Posterior cingulate gyrus (tissue), 11 donors: ENCODE results near the gene MDM4.
A peak's percentile ranks its signal among the peaks of the same experiment; 100 is the strongest.
"Not testable (repeated sequence)": the region's sequence is repeated elsewhere in the genome, so short reads cannot be mapped to it uniquely, and the experiment has no call there.

Experiments used
- DNase-seq, 10 donors: peaks; one replicate each; pipeline versions ENCODE4 v3.0.0 to v3.0.0-alpha.2; 2020 to 2021; ENCODE audit warnings: mixed read lengths in 3 of 10
- intact Hi-C: fragments of 100-400 bp; cut with DNase I; formaldehyde crosslinking; loops from one replicate; pipeline ENCODE4 v1.15.1; 2023

Gene MDM4

DNA sequence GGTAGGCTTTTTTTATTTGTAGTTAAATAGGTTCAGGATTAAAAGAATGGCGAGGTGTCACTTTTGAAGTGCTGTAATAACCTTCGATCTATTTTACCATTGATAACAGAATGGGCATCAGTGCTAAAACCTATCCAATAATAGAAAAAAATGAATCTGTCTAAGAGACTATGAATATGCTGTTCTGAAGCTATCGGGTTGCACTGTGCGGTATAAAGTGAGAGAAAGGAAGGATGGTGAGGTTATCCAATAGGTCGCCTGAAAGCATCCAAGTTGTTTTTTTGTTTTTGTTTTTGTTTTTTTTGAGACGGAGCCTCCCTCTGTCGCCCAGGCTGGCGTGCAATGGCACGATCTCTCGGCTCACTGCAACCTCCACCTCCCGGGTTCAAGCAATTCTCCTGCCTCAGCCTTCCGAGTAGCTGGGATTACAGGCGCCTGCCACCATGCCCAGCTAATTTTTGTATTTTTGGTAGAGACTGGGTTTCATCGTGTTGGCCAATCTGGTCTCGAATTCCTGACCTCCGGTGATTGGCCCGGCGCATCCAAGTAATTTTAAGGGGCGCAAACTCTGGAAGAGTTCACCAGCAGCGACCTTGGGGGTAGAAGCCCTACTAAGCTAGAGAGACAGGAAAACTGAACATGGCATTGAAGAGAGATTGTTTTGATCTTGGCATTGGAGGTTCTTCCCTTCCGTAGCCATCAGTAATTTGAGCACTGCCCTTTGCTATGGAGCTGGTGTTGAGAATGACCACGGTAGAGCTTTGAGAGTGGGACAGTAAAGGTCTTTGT lies 8.7 kb upstream of the MDM4 start:
- DNase-seq, result peak in 4 of 10 donors; percentile 21 to 87 (median 50)
- intact Hi-C loops, result loop anchor here (2.0 kb wide), 1 partner anchor 299 kb away; no protein-coding TSS in a partner anchor

- intact Hi-C loops, result no loop called here
- no peak for DNase-seq
Observed at GRCh38 chr1:204509186-204509635, 7.0 kb upstream of the MDM4 start.

DNA sequence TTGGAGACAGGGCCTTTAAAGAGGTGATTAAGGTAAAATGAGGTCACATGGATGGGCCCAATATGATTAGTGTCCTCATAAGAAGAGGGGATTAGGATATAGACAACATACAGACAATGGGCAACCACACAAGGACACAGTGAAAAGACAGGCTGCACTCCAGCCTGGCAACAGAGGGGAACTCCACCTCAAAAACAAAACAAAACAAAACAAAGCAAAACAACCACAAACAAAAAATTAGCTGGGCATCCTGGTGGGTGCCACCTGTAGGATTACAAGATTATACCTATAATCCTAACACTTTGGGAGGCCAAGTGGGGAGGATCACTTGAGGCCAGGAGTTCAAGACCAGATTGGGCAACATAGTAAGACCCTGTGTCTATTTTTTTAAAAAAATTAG lies 4.8 kb upstream of the MDM4 start:
- intact Hi-C loops, result no loop called here
- no peak for DNase-seq

GRCh38 chr1:204513117-204513716 lies 3.0 kb upstream of the MDM4 start:
- intact Hi-C loops, result no loop called here
- no peak for DNase-seq

GRCh38 chr1:204514828-204515227 lies 1.4 kb upstream of the MDM4 start:
- no peak for DNase-seq
- intact Hi-C loops, result no loop called here

DNA sequence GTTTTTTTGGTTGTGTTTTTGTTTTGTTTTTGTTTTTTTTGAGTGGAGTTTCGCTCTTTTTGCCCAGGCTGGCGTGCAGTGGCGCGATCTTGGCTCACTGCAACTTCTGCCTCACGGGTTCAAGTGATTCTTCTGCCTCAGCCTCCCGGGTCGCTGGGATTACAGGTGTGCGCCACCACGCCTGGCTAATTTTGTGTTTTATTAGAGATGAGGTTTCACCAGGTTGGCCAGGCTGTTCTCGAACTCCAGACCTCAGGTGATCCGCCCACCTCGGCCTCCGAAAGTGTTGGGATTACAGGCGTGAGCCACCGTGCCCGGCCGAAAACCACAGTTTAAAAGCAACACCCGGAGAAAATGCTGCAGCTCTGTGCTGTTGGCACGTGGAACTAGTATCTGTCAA lies 1.2 kb downstream of the MDM4 start:
- intact Hi-C loops, result not testable (repeated sequence)

DNA sequence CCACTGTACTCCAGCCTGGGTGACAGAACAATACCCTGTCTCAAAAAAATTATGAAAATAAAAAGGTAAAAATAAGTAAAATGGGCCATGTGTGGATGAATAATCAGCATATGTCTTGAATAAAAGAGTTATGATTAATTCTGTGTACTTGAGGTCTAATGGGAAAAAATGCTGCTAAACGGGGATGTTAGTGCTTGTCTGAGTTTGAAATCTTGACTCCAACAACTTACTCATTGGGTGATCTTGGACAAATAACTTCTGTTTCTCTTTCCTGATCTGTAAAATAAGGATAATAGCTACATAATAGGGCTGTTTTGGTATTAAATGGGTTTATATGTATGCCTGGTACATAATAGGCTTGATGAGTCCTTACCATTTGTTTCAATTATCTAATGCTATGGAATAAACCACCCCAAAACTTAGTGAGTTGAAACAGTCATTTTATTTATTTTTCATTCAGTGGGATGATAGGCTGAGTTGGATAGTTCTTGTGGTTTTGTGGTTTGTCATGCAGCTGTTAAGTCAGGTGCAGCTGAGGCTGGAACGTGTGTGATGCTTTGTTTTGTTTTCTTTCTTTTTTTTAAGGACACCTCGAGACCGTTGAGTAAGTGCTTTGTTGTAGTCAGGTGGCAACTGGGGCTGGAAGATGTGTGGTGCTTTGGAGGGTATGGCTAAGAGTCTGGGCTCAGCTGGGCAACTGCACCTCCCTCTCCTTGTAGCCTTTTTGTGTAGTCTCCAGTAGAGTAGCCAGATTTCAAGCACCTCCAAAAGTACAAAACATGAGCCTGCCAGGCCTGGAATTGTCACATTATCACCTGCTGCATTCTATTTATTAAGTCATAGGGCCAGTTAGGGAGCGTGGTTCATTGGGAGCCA lies 4.9 kb downstream of the MDM4 start:
- intact Hi-C loops, result no loop called here
- no peak for DNase-seq

More for the DNA sequence above, 1.2 kb downstream of the MDM4 start:
- DNase-seq, result not testable (repeated sequence)

DNA sequence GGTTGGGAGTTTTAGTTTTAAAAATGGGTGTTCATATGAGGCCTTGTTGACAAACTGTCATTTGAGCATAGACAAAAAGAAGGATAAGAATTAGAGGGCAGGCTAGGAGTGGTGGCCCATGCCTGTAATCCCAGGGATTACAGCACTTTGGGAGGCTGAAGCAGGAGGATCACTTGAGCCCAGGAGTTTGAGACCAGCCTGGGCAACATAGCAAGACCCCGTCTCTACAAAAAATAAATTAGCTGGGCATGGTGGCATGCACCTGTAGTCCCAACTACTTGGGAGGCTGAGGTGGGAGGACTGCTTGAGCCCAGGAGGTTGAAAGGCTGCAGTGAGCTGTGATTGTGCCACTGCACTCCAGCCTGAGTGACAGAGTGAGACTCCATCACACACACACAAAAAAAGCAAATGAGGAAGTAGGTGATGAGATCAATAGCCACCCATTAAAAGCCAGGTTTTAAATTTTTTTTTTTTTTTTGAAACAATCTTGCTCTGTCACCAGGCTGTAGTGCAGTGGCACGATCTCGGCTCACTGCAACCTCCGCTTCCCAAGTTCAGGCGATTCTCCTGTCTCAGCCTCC lies 5.8 kb downstream of the MDM4 start:
- intact Hi-C loops, DNase-seq: not testable (repeated sequence)

- no peak for DNase-seq
- intact Hi-C loops, result no loop called here
Observed at GRCh38 chr1:204523605-204524215, 7.5 kb downstream of the MDM4 start.

GRCh38 chr1:204524986-204525385 lies 8.8 kb downstream of the MDM4 start:
- intact Hi-C loops, result no loop called here
- DNase-seq, result no peak

GRCh38 chr1:204528241-204528640 lies 12.0 kb downstream of the MDM4 start:
- intact Hi-C loops, result no loop called here
- DNase-seq, result no peak

DNA sequence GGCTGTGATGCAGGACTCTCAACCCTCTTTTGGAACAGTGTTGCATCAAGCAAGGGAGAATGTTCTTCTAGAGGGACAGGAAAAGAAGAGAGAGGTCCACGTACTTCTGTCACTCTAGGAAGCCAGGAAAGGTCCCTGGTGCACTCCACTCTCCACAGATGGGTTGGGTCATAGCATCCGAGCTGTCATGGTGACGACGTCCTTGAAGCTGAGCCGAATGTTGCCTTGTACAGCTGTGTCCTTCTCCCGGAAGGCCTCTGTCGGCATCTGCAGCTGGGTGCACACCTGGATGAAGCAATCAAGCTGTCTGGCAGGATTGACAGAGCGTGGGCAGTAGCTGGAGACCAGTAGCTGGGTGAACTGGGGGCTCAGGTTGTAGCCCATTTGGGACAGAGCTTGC lies 12.5 kb downstream of the MDM4 start:
- intact Hi-C loops, result no loop called here
- no peak for DNase-seq

- intact Hi-C loops, result no loop called here
- DNase-seq, result no peak
Observed at GRCh38 chr1:204529371-204529895, 13.2 kb downstream of the MDM4 start.

DNA sequence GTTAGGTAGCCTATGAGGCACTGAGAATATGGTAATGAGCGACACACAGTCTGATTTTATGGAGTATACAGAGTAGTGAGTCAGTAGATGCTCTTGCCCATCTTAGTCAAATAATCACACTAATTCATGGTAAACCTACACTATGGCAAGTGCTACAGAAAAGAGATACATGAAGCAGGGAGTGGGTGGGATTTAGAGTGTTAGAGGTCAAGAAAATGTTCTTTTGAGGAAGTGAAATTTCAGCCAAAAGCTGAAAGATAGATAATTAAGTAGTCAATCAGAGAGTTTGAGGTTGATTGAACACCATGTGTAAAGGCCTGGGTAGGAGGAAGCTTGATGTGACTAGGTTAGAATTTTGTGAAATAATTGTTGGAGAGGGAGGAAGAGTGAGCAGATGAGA lies 14.7 kb downstream of the MDM4 start:
- intact Hi-C loops, result no loop called here
- no peak for DNase-seq

- no peak for DNase-seq
- intact Hi-C loops, result no loop called here
Observed at GRCh38 chr1:204532832-204533231, 16.6 kb downstream of the MDM4 start.

- intact Hi-C loops, result no loop called here
- no peak for DNase-seq
Observed at GRCh38 chr1:204541626-204542025, 25.4 kb downstream of the MDM4 start.

DNA sequence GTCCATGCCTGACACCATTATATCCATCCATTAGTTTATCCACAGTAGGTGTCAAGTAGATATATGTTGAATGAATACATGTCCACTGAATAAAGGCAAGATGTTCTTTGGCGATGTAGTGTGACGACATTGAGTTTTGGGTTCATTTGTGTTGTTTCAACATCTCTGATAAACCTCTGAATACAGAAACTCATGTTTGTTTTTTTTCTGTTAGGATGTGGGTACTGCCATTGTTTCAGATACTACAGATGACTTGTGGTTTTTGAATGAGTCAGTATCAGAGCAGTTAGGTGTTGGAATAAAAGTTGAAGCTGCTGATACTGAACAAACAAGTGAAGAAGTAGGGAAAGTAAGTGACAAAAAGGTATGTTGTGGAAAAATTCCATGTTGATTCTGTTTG lies 28.1 kb downstream of the MDM4 start:
- intact Hi-C loops, result no loop called here

GRCh38 chr1:204545202-204545601 lies 29.0 kb downstream of the MDM4 start:
- intact Hi-C loops, result no loop called here
- DNase-seq, result no peak

More for the DNA sequence above, 28.1 kb downstream of the MDM4 start:
- DNase-seq, result no peak

- intact Hi-C loops, result no loop called here
- DNase-seq, result no peak
Observed at GRCh38 chr1:204545881-204546280, 29.7 kb downstream of the MDM4 start.

GRCh38 chr1:204548265-204548664 lies 32.1 kb downstream of the MDM4 start:
- intact Hi-C loops, result no loop called here
- DNase-seq, result no peak
